Cardiac muscle cell (in vitro differentiated cells and primary cell): ENCODE results near the gene BASP1. TPM values are rescaled to one million over a fixed set of nuclear protein-coding genes. Genes with fewer than 3 reads are reported as not detected.

Source experiments
- DNase-seq, 2 donors: peaks; one replicate each; pipeline versions ENCODE4 v3.0.0 to v3.0.0-alpha.2; 2010 to 2017; ENCODE audit warnings: low read depth in 1 of 2, low spot score in 1 of 2
- H3K27ac ChIP-seq: fragments of 200-600 bp; sonication (generic); 2 replicates; pipeline ENCODE4 v1.5.1; 2016
- H3K27me3 ChIP-seq: fragments of 200-600 bp; sonication (generic); 2 replicates; pipeline ENCODE4 v1.6.0; 2016; ENCODE audit warnings: control low read depth
- H3K36me3 ChIP-seq: fragments of 200-600 bp; sonication (generic); 2 replicates; pipeline ENCODE4 v1.5.1; 2016; ENCODE audit warnings: control low read depth
- H3K4me1 ChIP-seq: fragments of 200-600 bp; sonication (generic); 2 replicates; pipeline ENCODE4 v1.8.1; 2017; ENCODE audit warnings: low read depth, mild to moderate bottlenecking, mixed run types
- H3K4me3 ChIP-seq: fragments of 200-600 bp; sonication (generic); 2 replicates; pipeline ENCODE4 v1.5.1; 2016; ENCODE audit warnings: mild to moderate bottlenecking
- H3K9me3 ChIP-seq: fragments of 200-600 bp; sonication (generic); 2 replicates; pipeline ENCODE4 v1.5.1; 2017; ENCODE audit warnings: low read depth, mild to moderate bottlenecking, control low read depth
- polyA plus RNA-seq: library from polyadenylated mRNA; unstranded; fragments of >200 nt; fragmentation: Nextera tagmentation; extraction: Ambion mirVana; gene quantifications from 2 replicates; pipeline ENCODE4 v1.2.1, GENCODE V29; 2016
- total RNA-seq: library from RNA; depleted of rRNA; stranded (reverse); fragments of >200 nt; gene quantifications from 2 replicates; pipeline ENCODE4 v1.2.3, GENCODE V29; 2016
- TF ChIP-seq, protein P1 (sequence below): IDR thresholded peaks from 2 replicates; pipeline ENCODE4 v1.5.1; 2012; ENCODE audit warnings: low read depth, mild to moderate bottlenecking, low read length

Gene BASP1
- total and polyA plus RNA-seq, 2 experiments from 2014 or later, result 91.2 to 129 TPM

DNA sequence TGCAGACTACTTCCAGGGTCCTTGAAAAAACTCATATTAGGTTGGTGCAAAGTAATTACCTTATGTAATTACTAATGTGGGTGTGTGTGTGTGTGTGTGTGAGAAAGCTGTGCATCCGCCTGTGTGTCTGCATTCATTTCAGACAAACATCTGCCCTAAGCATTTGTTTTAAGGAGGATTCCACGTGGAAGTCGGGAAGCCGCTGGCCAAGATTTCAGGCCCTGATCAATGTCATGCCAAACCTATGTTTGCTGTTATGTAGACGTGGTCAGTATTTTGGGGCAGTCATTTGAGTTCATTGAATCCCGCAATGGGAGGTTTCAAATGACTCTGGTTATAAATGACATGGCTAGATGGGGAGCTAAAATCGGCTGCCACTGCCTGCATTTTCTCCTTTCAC lies 33.6 kb upstream of the BASP1 start:
- TF ChIP-seq, protein P1, sequence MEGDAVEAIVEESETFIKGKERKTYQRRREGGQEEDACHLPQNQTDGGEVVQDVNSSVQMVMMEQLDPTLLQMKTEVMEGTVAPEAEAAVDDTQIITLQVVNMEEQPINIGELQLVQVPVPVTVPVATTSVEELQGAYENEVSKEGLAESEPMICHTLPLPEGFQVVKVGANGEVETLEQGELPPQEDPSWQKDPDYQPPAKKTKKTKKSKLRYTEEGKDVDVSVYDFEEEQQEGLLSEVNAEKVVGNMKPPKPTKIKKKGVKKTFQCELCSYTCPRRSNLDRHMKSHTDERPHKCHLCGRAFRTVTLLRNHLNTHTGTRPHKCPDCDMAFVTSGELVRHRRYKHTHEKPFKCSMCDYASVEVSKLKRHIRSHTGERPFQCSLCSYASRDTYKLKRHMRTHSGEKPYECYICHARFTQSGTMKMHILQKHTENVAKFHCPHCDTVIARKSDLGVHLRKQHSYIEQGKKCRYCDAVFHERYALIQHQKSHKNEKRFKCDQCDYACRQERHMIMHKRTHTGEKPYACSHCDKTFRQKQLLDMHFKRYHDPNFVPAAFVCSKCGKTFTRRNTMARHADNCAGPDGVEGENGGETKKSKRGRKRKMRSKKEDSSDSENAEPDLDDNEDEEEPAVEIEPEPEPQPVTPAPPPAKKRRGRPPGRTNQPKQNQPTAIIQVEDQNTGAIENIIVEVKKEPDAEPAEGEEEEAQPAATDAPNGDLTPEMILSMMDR, result no peak
- H3K4me1 ChIP-seq, result no peaks in the 10 kb centered on the region
- no peaks in the 10 kb centered on the region for H3K36me3 ChIP-seq
- H3K27me3 ChIP-seq, result no peaks in the 10 kb centered on the region
- no peak for DNase-seq
- no peaks in the 10 kb centered on the region for H3K9me3 ChIP-seq
- no peak overlapping the region for H3K4me3 ChIP-seq
- H3K27ac ChIP-seq, result no peak overlapping the region

DNA sequence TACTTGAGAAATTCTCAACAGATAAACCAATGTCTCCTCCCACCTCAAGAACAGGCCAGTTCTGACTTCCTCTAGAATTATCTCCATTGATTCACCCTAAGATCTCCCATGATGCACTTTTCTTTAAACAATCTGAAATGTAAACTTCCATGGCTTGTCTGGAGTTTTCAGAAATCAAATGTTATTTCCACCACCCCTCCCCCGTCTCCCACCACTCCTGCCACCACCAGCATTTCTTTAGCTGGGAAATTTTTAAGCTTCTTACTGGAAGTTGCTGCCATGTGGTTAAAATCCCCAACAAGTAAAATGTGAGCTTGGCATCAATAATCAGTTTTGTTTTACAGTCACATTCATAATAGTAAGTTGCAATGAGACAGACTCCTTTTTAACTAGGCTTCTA lies 32.8 kb upstream of the BASP1 start:
- Histone ChIP-seq H3K4me3 (no peak overlapping the region), H3K9me3 (no peaks in the 10 kb centered on the region), H3K36me3 (no peaks in the 10 kb centered on the region), H3K27ac (no peak overlapping the region), H3K27me3 (no peaks in the 10 kb centered on the region), H3K4me1 (no peaks in the 10 kb centered on the region)
- DNase-seq, result peak in 1 of 2 donors; percentile 58
- TF ChIP-seq, protein P1, result no peak

DNA sequence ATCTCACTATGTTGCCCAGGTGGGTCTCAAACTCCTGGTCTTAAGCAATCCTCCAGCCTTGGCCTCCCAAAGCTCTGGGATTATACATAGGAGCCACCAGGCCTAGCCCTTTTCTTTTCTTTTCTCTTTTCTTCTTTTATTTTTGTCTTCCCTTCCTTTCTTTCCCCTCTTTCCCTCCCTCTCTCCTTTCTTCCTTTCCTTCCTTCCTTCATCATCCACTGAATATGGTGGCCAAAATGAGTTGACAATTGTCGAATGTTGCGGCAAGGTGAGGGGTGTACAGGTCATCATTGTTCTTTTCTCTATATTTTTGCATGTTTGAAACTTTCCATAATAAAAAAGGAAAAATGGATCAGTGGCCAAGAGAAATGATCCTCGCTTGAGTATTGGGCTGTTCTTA lies 32.1 kb upstream of the BASP1 start:
- H3K4me1 ChIP-seq, result peaks cover 5% of the 10 kb centered on the region
- H3K9me3 ChIP-seq, result no peaks in the 10 kb centered on the region
- H3K27ac ChIP-seq, result no peak overlapping the region

DNA sequence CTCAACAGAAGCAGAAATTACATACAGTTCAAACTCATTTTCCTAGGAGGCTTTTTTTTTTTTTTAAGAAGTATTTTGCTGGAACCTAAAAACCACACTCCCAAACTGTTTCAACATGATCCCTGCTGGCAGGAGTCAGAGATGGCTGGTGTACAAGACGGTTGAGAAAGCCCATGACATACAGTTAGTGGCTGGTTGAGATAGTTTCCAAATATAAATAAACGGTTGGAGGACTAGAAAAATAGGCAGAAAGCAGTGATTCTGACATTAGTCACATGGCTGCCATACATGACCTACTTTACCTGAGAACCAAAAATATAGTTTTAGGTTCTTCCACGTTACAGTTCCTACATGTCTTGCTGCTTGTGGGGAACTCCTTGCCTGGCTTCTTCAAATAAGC lies 31.7 kb upstream of the BASP1 start:
- Histone ChIP-seq H3K27me3 (no peaks in the 10 kb centered on the region), H3K4me1 (peaks cover 10% of the 10 kb centered on the region), H3K4me3 (no peak overlapping the region), H3K36me3 (no peaks in the 10 kb centered on the region), H3K9me3 (no peaks in the 10 kb centered on the region), H3K27ac (no peak overlapping the region)
- TF ChIP-seq, protein P1, result peak; percentile 9
- DNase-seq, result peak in 1 of 2 donors; percentile 96

More for the DNA sequence above, 32.1 kb upstream of the BASP1 start:
- Histone ChIP-seq H3K27me3 (no peaks in the 10 kb centered on the region), H3K4me3 (no peak overlapping the region), H3K36me3 (no peaks in the 10 kb centered on the region)
- TF ChIP-seq, protein P1, result no peak
- DNase-seq, result no peak

DNA sequence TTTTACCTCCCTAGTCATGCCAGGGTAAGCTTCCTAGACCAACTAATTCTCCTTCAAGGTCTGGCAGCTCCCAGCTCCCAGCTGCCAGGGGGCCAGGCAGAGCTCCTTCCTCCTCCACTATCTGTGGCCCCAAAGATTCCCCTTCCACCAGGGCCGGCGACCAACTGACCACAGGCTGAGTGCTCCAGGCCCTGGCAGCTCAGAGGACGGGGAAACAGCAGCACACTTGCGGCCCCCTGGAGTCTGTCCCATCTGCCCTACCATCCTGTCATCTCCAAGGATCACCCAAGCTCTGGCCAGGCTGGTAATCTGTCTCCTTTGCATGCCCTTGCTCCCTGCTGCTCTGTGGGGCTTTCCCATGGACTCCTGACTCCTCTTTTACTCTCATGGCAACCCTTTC lies 31.2 kb upstream of the BASP1 start:
- TF ChIP-seq, protein P1, result no peak
- H3K9me3 ChIP-seq, result no peaks in the 10 kb centered on the region
- H3K36me3 ChIP-seq, result no peaks in the 10 kb centered on the region
- H3K27ac ChIP-seq, result no peak overlapping the region
- H3K4me1 ChIP-seq, result peaks cover 11% of the 10 kb centered on the region
- no peaks in the 10 kb centered on the region for H3K27me3 ChIP-seq
- no peak overlapping the region for H3K4me3 ChIP-seq
- DNase-seq, result no peak
